HUES6 (cell line): ENCODE results near the gene AMPH.

Experiments used
- H3K27ac ChIP-seq: 2 replicates; pipeline ENCODE4 v1.7.0; 2013; ENCODE audit warnings: low read depth, mild to moderate bottlenecking, low read length, inconsistent platforms
- H3K27me3 ChIP-seq: 2 replicates; pipeline ENCODE4 v1.6.1; 2013; ENCODE audit warnings: low read length; ENCODE audit not compliant: control insufficient read depth, insufficient read depth
- H3K36me3 ChIP-seq: 2 replicates; pipeline ENCODE4 v1.6.1; 2013; ENCODE audit warnings: low read length; ENCODE audit not compliant: control insufficient read depth, insufficient read depth
- H3K4me1 ChIP-seq: 2 replicates; pipeline ENCODE4 v1.6.1; 2013; ENCODE audit warnings: low read length; ENCODE audit not compliant: control insufficient read depth, insufficient read depth
- H3K4me3 ChIP-seq: 2 replicates; pipeline ENCODE4 v1.5.1; 2013; ENCODE audit warnings: low read depth, low read length
- H3K9ac ChIP-seq: one replicate; pipeline ENCODE4 v1.6.1; 2013; ENCODE audit warnings: mild to moderate bottlenecking, low read length
- H3K9me3 ChIP-seq: 2 replicates; pipeline ENCODE4 v1.6.1; 2013; ENCODE audit warnings: low read depth, low read length; ENCODE audit not compliant: control insufficient read depth, insufficient read depth

AMPH gene

DNA sequence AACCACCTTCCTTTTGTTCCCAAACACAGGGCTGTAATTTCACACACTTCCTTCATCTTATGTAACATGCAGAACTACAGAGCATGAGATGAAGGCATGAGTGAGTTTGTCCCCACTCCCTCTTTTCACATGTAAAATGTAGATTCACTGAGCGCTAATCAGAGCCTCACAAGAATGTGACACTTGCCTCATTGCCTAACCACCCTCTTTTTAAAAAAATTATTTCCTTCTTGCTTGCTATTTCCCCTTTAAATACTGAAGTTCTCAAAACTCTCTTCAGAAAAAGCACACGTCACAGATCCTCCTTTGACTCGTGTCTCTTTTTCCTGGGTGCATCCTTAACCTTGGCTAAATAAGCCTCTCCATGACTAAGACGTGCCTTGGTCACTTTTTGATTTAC lies 236.5 kb downstream of the AMPH start:
- no peak overlapping the region for H3K4me3 ChIP-seq
- no peaks in the 10 kb centered on the region for H3K27me3 ChIP-seq
- no peaks in the 10 kb centered on the region for H3K36me3 ChIP-seq
- no peak overlapping the region for H3K9ac ChIP-seq
- H3K9me3 ChIP-seq: no peaks in the 10 kb centered on the region
- H3K4me1 ChIP-seq: no peaks in the 10 kb centered on the region
- no peak overlapping the region for H3K27ac ChIP-seq

DNA sequence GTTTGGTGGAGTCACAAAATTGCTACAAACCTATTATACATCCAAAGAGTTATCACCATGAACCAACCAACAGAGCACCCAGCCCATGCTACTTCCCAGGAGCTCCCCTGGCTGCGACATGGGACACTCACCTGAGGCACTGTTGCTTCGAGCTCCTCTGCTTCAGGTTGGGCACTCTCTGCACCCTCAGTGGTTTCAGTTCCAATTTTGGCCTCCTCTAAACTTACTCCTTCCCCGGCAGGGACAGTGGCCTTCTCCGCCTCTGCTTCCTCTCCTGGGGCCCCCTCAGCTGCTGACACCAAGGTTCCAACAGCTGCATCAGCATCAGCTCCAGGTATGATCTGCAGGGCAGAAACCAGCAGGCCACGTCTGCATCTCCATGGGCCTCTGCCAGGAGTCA lies 237.3 kb downstream of the AMPH start:
- no peak overlapping the region for H3K27ac ChIP-seq
- H3K4me3 ChIP-seq: no peak overlapping the region
- no peaks in the 10 kb centered on the region for H3K4me1 ChIP-seq
- no peaks in the 10 kb centered on the region for H3K9me3 ChIP-seq
- H3K36me3 ChIP-seq: no peaks in the 10 kb centered on the region
- H3K9ac ChIP-seq: no peak overlapping the region
- H3K27me3 ChIP-seq: no peaks in the 10 kb centered on the region

DNA sequence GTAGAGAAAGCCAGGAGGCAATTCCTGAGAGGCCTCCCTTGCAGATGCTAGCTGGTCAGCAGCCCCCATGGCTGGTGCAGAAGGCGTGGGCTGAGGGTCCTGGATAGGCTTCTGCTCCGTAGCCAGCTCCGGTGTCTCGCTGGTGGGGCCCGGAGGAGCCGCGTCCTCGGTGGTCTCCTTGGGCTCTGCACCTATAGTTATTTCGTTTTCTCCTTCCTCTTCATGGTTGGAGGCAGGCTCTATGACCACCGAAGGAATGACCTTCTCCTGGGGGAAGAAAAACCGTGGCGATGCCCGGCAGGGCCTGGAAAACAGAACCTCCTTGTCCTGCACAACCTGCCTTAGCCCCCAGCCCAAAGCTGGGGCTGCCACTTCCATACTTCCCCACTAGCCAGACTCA lies 239.4 kb downstream of the AMPH start:
- H3K27ac ChIP-seq: no peak overlapping the region
- no peak overlapping the region for H3K4me3 ChIP-seq
- H3K36me3 ChIP-seq: no peaks in the 10 kb centered on the region
- H3K27me3 ChIP-seq: no peaks in the 10 kb centered on the region
- H3K9me3 ChIP-seq: no peaks in the 10 kb centered on the region
- H3K9ac ChIP-seq: no peak overlapping the region
- H3K4me1 ChIP-seq: no peaks in the 10 kb centered on the region

DNA sequence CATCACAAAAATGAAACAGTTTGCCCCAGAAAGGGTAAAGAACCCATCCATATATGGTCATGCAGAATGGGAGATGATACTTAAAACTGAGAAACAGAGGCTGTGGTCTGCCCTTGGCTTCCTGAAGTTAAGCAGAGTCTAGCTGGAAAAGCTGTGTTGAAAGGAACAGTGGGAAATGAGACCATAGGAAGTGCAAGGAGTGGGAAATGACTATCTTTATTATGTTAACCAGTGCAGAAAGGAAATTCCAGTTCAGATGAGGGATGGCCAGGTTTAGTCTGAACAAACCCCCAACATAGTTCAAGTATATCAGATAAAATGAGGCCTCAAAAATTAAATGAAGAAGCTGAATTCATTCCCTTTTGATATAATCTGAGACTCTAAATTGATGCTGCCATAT lies 245.5 kb downstream of the AMPH start:
- no peaks in the 10 kb centered on the region for H3K9me3 ChIP-seq
- no peak overlapping the region for H3K27ac ChIP-seq
- H3K9ac ChIP-seq: no peak overlapping the region
- no peaks in the 10 kb centered on the region for H3K4me1 ChIP-seq
- no peaks in the 10 kb centered on the region for H3K36me3 ChIP-seq
- H3K4me3 ChIP-seq: no peak overlapping the region
- no peaks in the 10 kb centered on the region for H3K27me3 ChIP-seq

DNA sequence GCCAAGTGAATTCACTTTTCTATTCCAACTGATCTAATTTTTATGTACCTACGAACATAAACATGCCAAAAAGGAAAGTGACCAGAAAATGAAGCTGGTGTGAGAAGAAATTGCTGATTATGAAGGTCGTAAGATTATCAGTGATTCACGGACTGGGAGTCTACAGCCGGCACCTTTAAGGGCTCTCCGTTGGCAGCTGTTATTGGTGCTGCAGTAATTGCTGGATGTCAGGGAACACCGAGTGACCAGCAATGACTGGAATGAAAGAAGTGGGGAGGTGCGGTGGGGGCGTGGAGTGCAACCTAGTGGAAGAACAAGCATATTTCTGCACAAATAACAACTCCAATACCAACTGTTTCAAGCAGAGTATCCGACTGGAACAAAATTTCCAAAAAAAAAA lies 247.9 kb downstream of the AMPH start:
- Histone ChIP-seq H3K27ac (no peak overlapping the region), H3K4me3 (no peak overlapping the region), H3K9ac (no peak overlapping the region), H3K36me3 (no peaks in the 10 kb centered on the region), H3K4me1 (no peaks in the 10 kb centered on the region), H3K9me3 (no peaks in the 10 kb centered on the region), H3K27me3 (no peaks in the 10 kb centered on the region)

DNA sequence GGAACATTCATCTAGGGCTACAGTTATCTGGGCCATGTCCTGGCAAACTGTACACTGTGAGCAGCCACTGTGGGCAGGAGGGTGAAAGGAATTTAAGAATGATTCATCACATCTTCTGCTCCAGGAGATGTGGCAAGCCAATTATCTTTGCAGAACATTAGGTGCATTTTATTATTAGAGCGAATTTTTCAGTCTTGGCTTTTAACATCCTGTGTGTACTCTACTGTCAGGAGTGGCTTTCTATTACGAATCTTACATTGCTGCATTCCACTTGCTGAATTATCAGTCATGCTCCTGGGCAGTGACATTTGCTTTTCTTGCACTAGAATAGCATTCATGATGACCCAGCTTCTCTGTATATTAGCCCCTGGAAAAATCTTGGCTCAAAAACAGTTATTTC lies 248.5 kb downstream of the AMPH start:
- no peaks in the 10 kb centered on the region for H3K27me3 ChIP-seq
- H3K9ac ChIP-seq: no peak overlapping the region
- H3K4me3 ChIP-seq: no peak overlapping the region
- H3K4me1 ChIP-seq: no peaks in the 10 kb centered on the region
- H3K27ac ChIP-seq: no peak overlapping the region
- no peaks in the 10 kb centered on the region for H3K36me3 ChIP-seq
- H3K9me3 ChIP-seq: no peaks in the 10 kb centered on the region

DNA sequence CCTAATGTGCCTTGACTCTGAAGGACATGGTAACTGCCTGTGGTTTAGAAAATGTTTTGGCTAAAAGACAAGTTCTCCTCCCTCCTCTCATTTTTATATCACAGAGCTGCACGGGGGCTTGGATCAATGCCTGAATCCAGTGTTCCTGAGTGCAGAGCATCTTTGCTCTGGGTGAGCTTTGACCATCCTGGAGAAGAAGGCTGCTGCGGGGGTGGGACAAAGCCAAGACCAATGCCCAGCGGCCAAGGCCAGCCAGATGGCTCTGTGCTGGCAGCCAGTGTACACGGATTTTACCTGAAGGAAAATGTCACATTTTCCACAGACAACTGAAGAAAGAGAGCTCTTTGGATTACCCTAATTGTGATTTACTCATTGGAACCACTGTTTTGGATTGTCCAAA lies 255.7 kb downstream of the AMPH start:
- H3K4me1 ChIP-seq: no peaks in the 10 kb centered on the region
- no peak overlapping the region for H3K27ac ChIP-seq
- H3K9ac ChIP-seq: no peak overlapping the region

DNA sequence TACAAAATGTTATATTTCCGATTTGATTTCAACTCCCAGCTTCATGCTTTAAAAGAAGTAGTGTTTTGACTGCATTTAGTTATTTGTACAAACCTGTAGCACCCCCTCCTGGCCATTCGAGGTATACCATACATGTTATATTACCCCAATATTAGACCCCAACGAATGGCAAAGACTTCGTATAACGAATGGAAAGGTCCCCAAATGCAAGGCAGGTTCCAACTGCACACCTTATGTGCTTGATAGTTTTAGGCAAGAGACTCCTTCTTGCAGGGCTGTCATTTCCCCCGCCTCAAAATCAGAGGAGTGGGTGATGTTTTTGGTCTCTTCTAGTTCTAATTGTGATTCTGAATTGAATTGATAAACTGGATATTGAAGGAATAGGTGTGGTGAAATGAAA lies 256.7 kb downstream of the AMPH start:
- H3K27ac ChIP-seq: no peak overlapping the region
- no peak overlapping the region for H3K9ac ChIP-seq
- no peak overlapping the region for H3K4me3 ChIP-seq
- no peaks in the 10 kb centered on the region for H3K27me3 ChIP-seq
- H3K4me1 ChIP-seq: 0 out of 2 replicates have a peak, but pooled peaks cover 6% of the 10 kb centered on the region
- no peaks in the 10 kb centered on the region for H3K36me3 ChIP-seq
- no peaks in the 10 kb centered on the region for H3K9me3 ChIP-seq

More for the DNA sequence above, 255.7 kb downstream of the AMPH start:
- no peaks in the 10 kb centered on the region for H3K9me3 ChIP-seq
- no peaks in the 10 kb centered on the region for H3K27me3 ChIP-seq
- no peaks in the 10 kb centered on the region for H3K36me3 ChIP-seq
- no peak overlapping the region for H3K4me3 ChIP-seq

DNA sequence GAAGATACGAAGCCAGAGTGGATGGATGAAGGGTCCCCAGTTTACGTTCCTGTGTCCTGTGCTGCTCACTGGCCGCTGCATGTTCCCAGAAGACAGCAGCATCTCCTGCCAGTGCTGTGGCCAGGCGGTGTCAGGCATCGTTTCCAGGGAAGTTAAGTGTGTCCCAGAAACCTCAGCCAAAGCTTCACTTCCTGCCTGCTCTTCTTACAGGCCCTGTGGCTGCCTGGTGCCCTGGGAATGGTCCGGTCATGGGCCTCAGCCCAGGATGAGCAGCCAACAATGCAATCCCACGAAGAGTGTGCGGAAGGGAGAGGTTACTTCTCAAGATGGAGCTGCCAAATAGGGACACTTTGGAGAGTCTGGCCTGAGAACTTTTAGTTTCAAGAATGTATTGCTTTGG lies 258.0 kb downstream of the AMPH start:
- Histone ChIP-seq H3K9me3 (no peaks in the 10 kb centered on the region), H3K27ac (no peak overlapping the region), H3K9ac (no peak overlapping the region), H3K36me3 (no peaks in the 10 kb centered on the region), H3K27me3 (no peaks in the 10 kb centered on the region), H3K4me1 (peaks cover 12% of the 10 kb centered on the region), H3K4me3 (no peak overlapping the region)

DNA sequence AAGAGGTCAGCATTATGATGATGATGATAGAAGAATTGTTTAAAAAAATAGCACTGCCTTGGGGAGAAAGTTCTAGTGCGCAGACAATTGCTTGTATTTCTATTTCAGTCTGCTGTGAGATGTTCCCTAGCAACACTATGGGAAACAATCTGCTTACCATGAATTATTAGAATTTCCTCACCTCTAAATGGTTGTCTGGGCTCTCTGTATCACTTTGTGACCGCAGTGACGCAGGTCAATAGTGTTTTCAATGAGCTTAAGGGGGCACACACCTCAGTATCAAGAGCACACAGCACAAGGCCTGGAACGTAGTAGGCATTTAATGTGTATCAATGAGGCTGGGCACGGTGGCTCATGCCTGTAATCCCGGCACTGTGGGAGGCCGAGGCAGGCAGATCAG lies 258.9 kb downstream of the AMPH start:
- Histone ChIP-seq H3K27ac (no peak overlapping the region), H3K4me1 (peaks cover 12% of the 10 kb centered on the region)

DNA sequence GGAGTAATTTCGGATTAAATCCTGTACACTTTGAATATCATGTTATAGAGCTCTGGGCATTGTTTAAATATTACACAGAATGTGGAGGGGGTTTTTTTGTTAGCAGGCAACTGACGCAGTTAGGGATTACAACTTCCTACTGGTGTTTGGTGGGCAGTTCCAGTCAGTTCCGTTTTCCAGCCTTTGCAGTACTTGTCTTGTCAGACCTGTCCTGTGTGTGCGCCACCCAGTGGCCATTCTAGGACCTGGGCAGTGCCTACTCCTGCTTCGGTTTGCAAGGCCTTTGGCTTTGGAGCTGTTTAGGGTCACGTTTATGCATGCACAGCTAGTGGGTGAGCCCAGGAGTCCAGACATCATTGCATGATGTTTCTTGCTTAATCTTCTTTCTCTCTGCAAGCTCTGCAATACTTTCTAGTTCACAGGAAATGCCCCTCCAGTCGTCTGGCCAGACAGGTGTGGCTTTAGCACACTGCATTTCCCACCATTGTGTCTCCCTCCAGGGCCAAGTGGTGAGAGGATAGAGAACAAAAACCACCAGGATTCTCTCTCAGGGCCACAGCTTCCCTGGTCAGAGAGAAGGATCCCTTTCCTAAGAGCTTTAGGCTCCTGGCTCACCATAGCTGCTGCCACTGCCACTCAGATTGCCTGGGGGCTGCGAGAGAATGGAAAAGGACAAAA lies 261.2 kb downstream of the AMPH start:
- Histone ChIP-seq H3K27me3 (no peaks in the 10 kb centered on the region), H3K27ac (no peak overlapping the region), H3K36me3 (no peaks in the 10 kb centered on the region), H3K9me3 (no peaks in the 10 kb centered on the region), H3K4me3 (no peak overlapping the region), H3K9ac (no peak overlapping the region), H3K4me1 (peaks cover 12% of the 10 kb centered on the region)

More for the DNA sequence above, 258.9 kb downstream of the AMPH start:
- Histone ChIP-seq H3K27me3 (no peaks in the 10 kb centered on the region), H3K36me3 (no peaks in the 10 kb centered on the region), H3K4me3 (no peak overlapping the region), H3K9me3 (no peaks in the 10 kb centered on the region), H3K9ac (no peak overlapping the region)

DNA sequence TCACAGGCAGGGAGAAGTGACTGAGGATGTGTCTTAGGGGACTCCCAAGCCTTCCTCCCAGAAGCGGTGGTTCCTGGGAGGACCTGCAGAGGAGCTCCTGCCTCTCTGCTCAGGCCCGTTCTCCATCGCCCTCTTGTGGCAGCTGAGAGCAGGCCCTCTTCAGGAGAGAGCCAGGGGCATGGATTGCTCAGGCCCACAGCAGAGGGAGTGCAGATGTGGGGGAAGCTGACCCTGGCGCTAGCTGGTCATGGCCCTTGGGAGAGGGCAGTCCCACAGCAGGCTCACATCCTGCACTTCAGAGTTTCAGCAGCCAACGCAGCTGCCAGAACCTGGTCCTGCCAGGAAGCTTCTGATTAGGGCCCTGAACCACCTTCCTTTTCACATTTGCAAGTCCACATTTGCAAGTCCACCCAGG lies 263.0 kb downstream of the AMPH start:
- no peaks in the 10 kb centered on the region for H3K36me3 ChIP-seq
- H3K27me3 ChIP-seq: no peaks in the 10 kb centered on the region
- H3K9ac ChIP-seq: no peak overlapping the region
- H3K4me3 ChIP-seq: no peak overlapping the region
- no peaks in the 10 kb centered on the region for H3K9me3 ChIP-seq
- H3K27ac ChIP-seq: no peak overlapping the region
- peaks cover 12% of the 10 kb centered on the region for H3K4me1 ChIP-seq
